Uterus (tissue), 2 donors: Measurements from ENCODE around the gene PA2G4.

ENCODE experiments used
- CTCF ChIP-seq, 4 experiments: fragments of 200-600 bp in 2 of 4; fragments of 450-650 bp in 2 of 4; sonication (generic) in 2 of 4; IDR thresholded peaks; one replicate each; pipeline ENCODE4 v1.5.1; 2016 to 2019; ENCODE audit warnings: antibody characterized with exemption in 4 of 4, mild to moderate bottlenecking in 2 of 4, moderate library complexity in 1 of 4
- POLR2A ChIP-seq, 2 donors: fragments of 450-650 bp; IDR thresholded peaks; one replicate each; pipeline ENCODE4 v1.6.1; 2016; ENCODE audit warnings: antibody characterized with exemption in 2 of 2, mild to moderate bottlenecking in 1 of 2, moderate library complexity in 1 of 2

GRCh38 chr12:56071648-56072047 is 32.7 kb upstream of the PA2G4 start:
- TF ChIP-seq POLR2A (IDR thresholded peaks at IDR 0.05), result no peak
- no peak for TF ChIP-seq CTCF (IDR thresholded peaks at IDR 0.05)
